HL-60/S4 treated with phorbol 12-myristate 13-acetate at 8.2 ng/mL for 4 days and 3 days (cell line): ENCODE results near the gene SCFD2.
"Not testable (repeated sequence)": the region's sequence is repeated elsewhere in the genome, so short reads cannot be mapped to it uniquely, and the experiment has no call there.

Source experiments
- in situ Hi-C: fragments of 300-500 bp; cut with MboI; formaldehyde crosslinking; loops from 2 replicates; pipeline ENCODE4 v1.15.0; 2022; ENCODE audit warnings: low sequenced_read_pairs

Gene SCFD2

GRCh38 chr4:52841682-52842456 lies 524.0 kb downstream of the SCFD2 start:
- in situ Hi-C loops = no loop called here

- in situ Hi-C loops = no loop called here
Measured at GRCh38 chr4:52840531-52841370, 525.1 kb downstream of the SCFD2 start.

- in situ Hi-C loops = no loop called here
Measured at GRCh38 chr4:52838729-52839586, 526.9 kb downstream of the SCFD2 start.

GRCh38 chr4:52837716-52838558 lies 527.9 kb downstream of the SCFD2 start:
- in situ Hi-C loops = no loop called here

GRCh38 chr4:52836678-52837077 lies 529.2 kb downstream of the SCFD2 start:
- in situ Hi-C loops = no loop called here

- in situ Hi-C loops = no loop called here
Measured at GRCh38 chr4:52836120-52836519, 529.7 kb downstream of the SCFD2 start.

GRCh38 chr4:52834641-52835456 lies 531.0 kb downstream of the SCFD2 start:
- in situ Hi-C loops = not testable (repeated sequence)

- in situ Hi-C loops = no loop called here
Measured at GRCh38 chr4:52833941-52834525, 531.8 kb downstream of the SCFD2 start.

GRCh38 chr4:52825460-52826090 lies 540.3 kb downstream of the SCFD2 start:
- in situ Hi-C loops = no loop called here

- in situ Hi-C loops = no loop called here
Measured at GRCh38 chr4:52824603-52825459, 541.0 kb downstream of the SCFD2 start.

GRCh38 chr4:52824270-52824602 lies 541.6 kb downstream of the SCFD2 start:
- in situ Hi-C loops = no loop called here

- in situ Hi-C loops = no loop called here
Measured at GRCh38 chr4:52823702-52824092, 542.2 kb downstream of the SCFD2 start.
